Fibroblast of lung (primary cell): Measurements from ENCODE around the gene DDAH1. TPM values are rescaled to one million over a fixed set of nuclear protein-coding genes. Genes with fewer than 3 reads are reported as not detected.

Source experiments
- DNase-seq, 2 donors: peaks; one replicate each; pipeline versions ENCODE4 v3.0.0 to v3.0.0-alpha.2; 2010; ENCODE audit warnings: low read depth in 2 of 2
- H2AFZ ChIP-seq: 2 replicates; pipeline ENCODE4 v1.5.1; 2012; ENCODE audit warnings: low read length, control low read depth, inconsistent platforms
- H3K27ac ChIP-seq: 2 replicates; pipeline ENCODE4 v1.5.1; 2011; ENCODE audit warnings: low read length, control low read depth; ENCODE audit not compliant: insufficient read depth
- H3K27me3 ChIP-seq: 2 replicates; pipeline ENCODE4 v1.5.1; 2011; ENCODE audit warnings: mild to moderate bottlenecking, low read length; ENCODE audit not compliant: control insufficient read depth, insufficient read depth
- H3K36me3 ChIP-seq: 2 replicates; pipeline ENCODE4 v1.5.1; 2011; ENCODE audit warnings: low read length; ENCODE audit not compliant: control insufficient read depth, insufficient read depth
- H3K4me1 ChIP-seq: 2 replicates; pipeline ENCODE4 v1.5.1; 2011; ENCODE audit warnings: low read length; ENCODE audit not compliant: control insufficient read depth, insufficient read depth; ENCODE audit errors: extremely low read depth
- H3K4me2 ChIP-seq: 2 replicates; pipeline ENCODE4 v1.5.1; 2011; ENCODE audit warnings: low read length, control low read depth; ENCODE audit not compliant: insufficient read depth; ENCODE audit errors: extremely low read depth
- H3K4me3 ChIP-seq, 4 experiments: fragments of 200-600 bp in 1 of 4; sonication (generic) in 1 of 4; replicated peaks in 1 of 4; 2 replicates each; pipeline ENCODE4 v1.5.1; 2011 to 2016; ENCODE audit warnings: low read length in 4 of 4, low read depth in 3 of 4, mild to moderate bottlenecking in 3 of 4, control low read depth in 2 of 4, inconsistent platforms in 1 of 4, mixed read lengths in 1 of 4; ENCODE audit not compliant: insufficient read depth in 1 of 4; ENCODE audit errors: control extremely low read depth in 1 of 4
- H3K79me2 ChIP-seq: 2 replicates; pipeline ENCODE4 v1.5.1; 2012; ENCODE audit warnings: mild to moderate bottlenecking, low read length, inconsistent platforms; ENCODE audit not compliant: control insufficient read depth, insufficient read depth
- H3K9ac ChIP-seq: 2 replicates; pipeline ENCODE4 v1.5.1; 2011; ENCODE audit warnings: mild to moderate bottlenecking, low read length, control low read depth; ENCODE audit not compliant: insufficient read depth
- H3K9me3 ChIP-seq: 2 replicates; pipeline ENCODE4 v1.5.1; 2012; ENCODE audit warnings: low read depth, low read length; ENCODE audit not compliant: control insufficient read depth, insufficient read depth
- H4K20me1 ChIP-seq: 2 replicates; pipeline ENCODE4 v1.5.1; 2011; ENCODE audit warnings: low read length; ENCODE audit not compliant: control insufficient read depth, insufficient read depth; ENCODE audit errors: extremely low read depth
- EZH2 ChIP-seq: IDR thresholded peaks from 2 replicates; pipeline ENCODE4 v1.5.1; 2012; ENCODE audit warnings: low read length, control low read depth, mild to moderate bottlenecking; ENCODE audit errors: missing control alignments
- polyA plus RNA-seq, 2 donors: library from polyadenylated mRNA; depleted of rRNA in 1 of 2; stranded (reverse) in 1 of 2; unstranded in 1 of 2; fragments of >200 nt; gene quantifications; 2 replicates each; pipeline ENCODE4 v1.2.1, GENCODE V29; 2011 to 2012; ENCODE audit warnings: missing spikeins in 1 of 2
- total RNA-seq: library from RNA; depleted of rRNA; stranded (reverse); fragments of >200 nt; gene quantifications from 2 replicates; pipeline ENCODE4 v1.2.1, GENCODE V29; 2014
- TF ChIP-seq, protein P1 (sequence below), 2 donors: IDR thresholded peaks in 1 of 2; conservative IDR thresholded peaks in 1 of 2; 1 replicate in 1 of 2; 2 replicates in 1 of 2; pipeline ENCODE4 v1.5.1; 2011 to 2012; ENCODE audit warnings: low read length in 2 of 2, control low read depth in 1 of 2, inconsistent platforms in 1 of 2, low read depth in 1 of 2, mild to moderate bottlenecking in 1 of 2

DDAH1 gene
- total and polyA plus RNA-seq, 2 donors (not counting 1 experiment from before 2014, with no cell fraction given), result 50.0 to 218 TPM

DNA sequence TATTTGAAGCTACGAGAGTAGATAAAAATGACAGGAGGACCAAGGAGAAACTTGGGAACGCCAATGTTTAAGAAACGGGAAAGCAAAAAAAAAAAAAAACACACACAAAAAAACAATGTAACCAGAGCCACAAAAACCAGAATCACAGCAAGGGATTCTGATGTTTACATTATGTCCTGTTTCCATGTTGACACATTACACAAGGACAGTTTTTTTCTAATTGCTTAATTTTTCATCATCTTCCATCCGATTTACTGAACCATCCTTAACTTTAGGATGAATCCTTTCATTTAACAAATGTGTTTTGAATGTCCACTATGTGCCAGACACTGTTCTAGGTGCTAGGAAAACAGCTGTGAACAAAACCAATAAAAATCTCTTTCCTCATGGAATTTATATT is 187.2 kb downstream of the DDAH1 start:
- Histone ChIP-seq H2AFZ (no peak overlapping the region), H3K36me3 (no peaks in the 10 kb centered on the region), H3K27ac (no peak overlapping the region), H3K79me2 (peaks cover 34% of the 10 kb centered on the region), H3K9me3 (no peaks in the 10 kb centered on the region), H3K9ac (no peak overlapping the region), H3K4me2 (no peak overlapping the region), H3K4me1 (peaks cover 5% of the 10 kb centered on the region), H3K4me3 (no peak overlapping the region), H4K20me1 (no peaks in the 10 kb centered on the region), H3K27me3 (no peaks in the 10 kb centered on the region)
- TF ChIP-seq, protein P1, sequence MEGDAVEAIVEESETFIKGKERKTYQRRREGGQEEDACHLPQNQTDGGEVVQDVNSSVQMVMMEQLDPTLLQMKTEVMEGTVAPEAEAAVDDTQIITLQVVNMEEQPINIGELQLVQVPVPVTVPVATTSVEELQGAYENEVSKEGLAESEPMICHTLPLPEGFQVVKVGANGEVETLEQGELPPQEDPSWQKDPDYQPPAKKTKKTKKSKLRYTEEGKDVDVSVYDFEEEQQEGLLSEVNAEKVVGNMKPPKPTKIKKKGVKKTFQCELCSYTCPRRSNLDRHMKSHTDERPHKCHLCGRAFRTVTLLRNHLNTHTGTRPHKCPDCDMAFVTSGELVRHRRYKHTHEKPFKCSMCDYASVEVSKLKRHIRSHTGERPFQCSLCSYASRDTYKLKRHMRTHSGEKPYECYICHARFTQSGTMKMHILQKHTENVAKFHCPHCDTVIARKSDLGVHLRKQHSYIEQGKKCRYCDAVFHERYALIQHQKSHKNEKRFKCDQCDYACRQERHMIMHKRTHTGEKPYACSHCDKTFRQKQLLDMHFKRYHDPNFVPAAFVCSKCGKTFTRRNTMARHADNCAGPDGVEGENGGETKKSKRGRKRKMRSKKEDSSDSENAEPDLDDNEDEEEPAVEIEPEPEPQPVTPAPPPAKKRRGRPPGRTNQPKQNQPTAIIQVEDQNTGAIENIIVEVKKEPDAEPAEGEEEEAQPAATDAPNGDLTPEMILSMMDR (conservative IDR thresholded peaks at IDR 0.05 in 1 of 2, IDR thresholded peaks at IDR 0.05 in 1 of 2; ENCODE audit: low read depth in 1 of 2, low read length in 2 of 2), result no peak
- TF ChIP-seq EZH2, result no peak
- no peak for DNase-seq

DNA sequence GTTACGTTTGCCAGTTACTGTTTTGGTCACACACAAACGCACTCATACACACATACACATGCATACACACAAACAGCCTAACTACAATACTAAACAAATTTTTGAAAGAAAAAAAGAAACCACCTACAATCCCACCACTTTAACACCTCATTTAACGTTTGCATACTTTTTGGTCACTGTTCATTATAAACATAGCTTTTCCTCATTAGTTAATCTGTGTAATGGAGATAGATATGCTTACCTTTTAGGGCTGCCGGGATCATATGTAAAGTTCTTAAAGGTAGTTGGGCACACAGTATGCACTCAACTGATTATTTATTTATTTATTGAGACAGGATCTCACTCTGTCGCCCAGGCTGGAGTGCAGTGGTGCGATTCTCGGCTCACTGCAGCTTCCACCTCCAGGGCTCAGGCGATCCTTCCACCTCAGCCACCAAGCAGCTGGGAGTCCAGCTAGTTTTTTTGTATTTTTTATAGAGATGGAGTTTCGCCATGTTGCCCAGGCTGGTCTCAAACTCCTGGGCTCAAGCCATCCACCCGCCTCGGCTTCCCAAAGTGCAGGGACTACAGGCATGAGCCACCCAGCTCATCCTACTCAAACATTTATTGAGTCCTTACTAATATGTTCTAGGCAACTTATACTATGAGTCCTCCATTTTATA is 187.8 kb downstream of the DDAH1 start:
- Histone ChIP-seq H2AFZ (no peak overlapping the region), H4K20me1 (no peaks in the 10 kb centered on the region)

DNA sequence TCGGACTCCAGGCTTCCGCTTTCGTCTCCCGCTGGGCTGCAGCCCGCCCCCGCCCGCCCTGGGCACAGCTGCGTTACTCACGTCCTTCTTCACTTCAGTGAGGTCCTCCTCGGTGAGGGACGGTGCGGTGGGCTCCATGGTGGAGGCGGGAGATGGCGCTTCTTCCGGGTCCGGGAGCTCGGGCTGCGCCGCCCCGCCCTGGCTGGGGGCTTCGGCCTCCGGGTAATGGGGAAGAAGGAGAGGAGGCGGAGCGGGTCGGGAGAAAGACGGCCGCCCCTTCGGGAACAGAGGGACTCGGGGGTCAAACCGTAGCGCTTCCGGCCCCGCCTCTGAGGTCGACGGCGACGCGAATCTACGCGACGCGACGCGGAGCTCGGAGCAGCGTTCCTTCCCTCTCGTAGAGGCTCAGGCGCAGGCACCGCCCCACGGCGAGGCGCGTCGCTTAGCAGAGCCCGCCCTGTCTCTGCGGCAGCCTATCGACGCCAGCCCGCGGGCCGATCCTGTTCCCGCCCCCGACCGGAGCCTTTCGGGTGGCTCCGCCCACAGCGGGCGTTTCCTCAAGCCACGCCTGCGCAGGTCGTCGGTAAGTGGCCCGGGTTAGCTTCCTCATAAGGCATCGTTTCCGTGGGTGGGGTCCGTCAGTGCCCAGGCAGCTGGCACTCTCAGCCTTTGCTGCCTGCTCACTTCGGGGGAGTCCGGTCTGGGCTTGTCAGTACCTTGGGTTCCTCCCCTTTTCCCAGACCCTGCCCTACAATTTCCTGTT is 188.6 kb downstream of the DDAH1 start, which contains the start of gene BCL10:
Gene BCL10 (minus strand): TSS at position 418 of the 763 bp plus-strand sequence. CDS start 280 bp downstream, at position 138.
- H2AFZ ChIP-seq, result peak within 1 kb of the TSS; percentile 45

More for the DNA sequence above, 187.8 kb downstream of the DDAH1 start:
- no peaks in the 10 kb centered on the region for H3K27me3 ChIP-seq
- peaks cover 41% of the 10 kb centered on the region for H3K79me2 ChIP-seq
- TF ChIP-seq EZH2, result no peak
- TF ChIP-seq, protein P1 (conservative IDR thresholded peaks at IDR 0.05 in 1 of 2, IDR thresholded peaks at IDR 0.05 in 1 of 2; ENCODE audit: low read depth in 1 of 2, low read length in 2 of 2), result no peak
- H3K9ac ChIP-seq, result peak overlapping the region; percentile 95
- no peaks in the 10 kb centered on the region for H3K9me3 ChIP-seq
- H3K4me3 ChIP-seq, result peak overlapping the region; percentile 0 to 98 (median 37)
- H3K27ac ChIP-seq, result peak overlapping the region; percentile 98
- H3K4me1 ChIP-seq, result peaks cover 5% of the 10 kb centered on the region
- DNase-seq, result no peak
- H3K4me2 ChIP-seq, result peak overlapping the region; percentile 26
- no peaks in the 10 kb centered on the region for H3K36me3 ChIP-seq

More for the DNA sequence above, 188.6 kb downstream of the DDAH1 start, which contains the start of gene BCL10:
- Histone ChIP-seq H3K4me2 (peak within 1 kb of the TSS; percentile 89), H3K4me3 (peak within 1 kb of the TSS; percentile 88 to 100 (median 97)), H3K9me3 (no peaks in the 10 kb centered on the region), H3K27ac (peak within 1 kb of the TSS; percentile 98), H3K27me3 (no peaks in the 10 kb centered on the region), H3K79me2 (peaks cover 48% of the 10 kb centered on the region), H4K20me1 (no peaks in the 10 kb centered on the region), H3K4me1 (peaks cover 5% of the 10 kb centered on the region), H3K36me3 (no peaks in the 10 kb centered on the region), H3K9ac (peak within 1 kb of the TSS; percentile 95)
- TF ChIP-seq EZH2, result no peak
- TF ChIP-seq, protein P1 (conservative IDR thresholded peaks at IDR 0.05 in 1 of 2, IDR thresholded peaks at IDR 0.05 in 1 of 2; ENCODE audit: low read depth in 1 of 2, low read length in 2 of 2), result no peak
- DNase-seq, result peak; percentile 98
